Measurements from ENCODE around the gene SH3PXD2A.

The SH3PXD2A gene

GRCh38 chr10:103714232-103714891, 141.0 kb downstream of the SH3PXD2A start:
- ChIA-PET CTCF (interaction anchor here (0.9 to 6.8 kb wide), 16 partner anchors 12 to 205 kb away, joined by 3 to 75 read pairs (median 5); partner anchors contain the start of gene SH3PXD2A), POLR2A (interaction anchor here (0.7 kb wide), 1 partner anchor 277 kb away, joined by 3 read pairs; no protein-coding TSS in a partner anchor)
- Histone ChIP-seq H3K4me3 (ENCODE audit: control insufficient read depth in 1 of 7, extremely low read depth in 1 of 7, insufficient read depth in 4 of 7, low read depth in 2 of 7, low read length in 6 of 7) (no peak overlapping the region), H3K36me3 (ENCODE audit: control insufficient read depth in 4 of 4, insufficient read depth in 4 of 4, low read length in 3 of 4) (no peaks in the 10 kb centered on the region), H3K27ac (ENCODE audit: insufficient read depth in 1 of 2, low read depth in 1 of 2, low read length in 2 of 2, poor library complexity in 1 of 2, severe bottlenecking in 2 of 2) (no peak overlapping the region), H3K27me3 (replicated peaks in 2 of 5; ENCODE audit: control insufficient read depth in 4 of 5, insufficient read depth in 5 of 5, low read length in 4 of 5) (no peaks in the 10 kb centered on the region), H3K9me3 (ENCODE audit: control extremely low read depth in 1 of 5, control insufficient read depth in 4 of 5, insufficient read depth in 2 of 5, low read depth in 1 of 5, low read length in 4 of 5) (no peaks in the 10 kb centered on the region), H3K4me1 (ENCODE audit: control extremely low read depth in 1 of 4, control insufficient read depth in 4 of 4, insufficient read depth in 4 of 4, low read length in 3 of 4) (no peaks in the 10 kb centered on the region)
- no peak for DNase-seq
- 77% methylated on average over 3 of the region's 7 CpGs for WGBS (ENCODE audit: insufficient coverage)

- no peak for DNase-seq
- Histone ChIP-seq H3K4me1 (ENCODE audit: control extremely low read depth in 1 of 4, control insufficient read depth in 4 of 4, insufficient read depth in 4 of 4, low read length in 3 of 4) (no peaks in the 10 kb centered on the region), H3K9me3 (ENCODE audit: control extremely low read depth in 1 of 5, control insufficient read depth in 4 of 5, insufficient read depth in 2 of 5, low read depth in 1 of 5, low read length in 4 of 5) (no peaks in the 10 kb centered on the region), H3K27me3 (replicated peaks in 2 of 5; ENCODE audit: control insufficient read depth in 4 of 5, insufficient read depth in 5 of 5, low read length in 4 of 5) (no peaks in the 10 kb centered on the region), H3K27ac (ENCODE audit: insufficient read depth in 1 of 2, low read depth in 1 of 2, low read length in 2 of 2, poor library complexity in 1 of 2, severe bottlenecking in 2 of 2) (no peak overlapping the region), H3K36me3 (ENCODE audit: control insufficient read depth in 4 of 4, insufficient read depth in 4 of 4, low read length in 3 of 4) (no peaks in the 10 kb centered on the region), H3K4me3 (ENCODE audit: control insufficient read depth in 1 of 7, extremely low read depth in 1 of 7, insufficient read depth in 4 of 7, low read depth in 2 of 7, low read length in 6 of 7) (no peak overlapping the region)
- ChIA-PET CTCF (interaction anchor here (0.6 to 6.8 kb wide), 21 partner anchors 8 to 205 kb away, joined by 3 to 75 read pairs (median 5); partner anchors contain the start of gene SH3PXD2A), POLR2A (no interaction called here)
- 97% methylated on average over 4 of the region's 4 CpGs for WGBS (ENCODE audit: insufficient coverage)
Observed at GRCh38 chr10:103713676-103714075, 141.7 kb downstream of the SH3PXD2A start.

GRCh38 chr10:103712898-103713498, 142.4 kb downstream of the SH3PXD2A start:
- Histone ChIP-seq H3K4me3 (ENCODE audit: control insufficient read depth in 1 of 7, extremely low read depth in 1 of 7, insufficient read depth in 4 of 7, low read depth in 2 of 7, low read length in 6 of 7) (no peak overlapping the region), H3K27me3 (replicated peaks in 2 of 5; ENCODE audit: control insufficient read depth in 4 of 5, insufficient read depth in 5 of 5, low read length in 4 of 5) (no peaks in the 10 kb centered on the region), H3K36me3 (ENCODE audit: control insufficient read depth in 4 of 4, insufficient read depth in 4 of 4, low read length in 3 of 4) (no peaks in the 10 kb centered on the region), H3K9me3 (ENCODE audit: control extremely low read depth in 1 of 5, control insufficient read depth in 4 of 5, insufficient read depth in 2 of 5, low read depth in 1 of 5, low read length in 4 of 5) (no peaks in the 10 kb centered on the region), H3K27ac (ENCODE audit: insufficient read depth in 1 of 2, low read depth in 1 of 2, low read length in 2 of 2, poor library complexity in 1 of 2, severe bottlenecking in 2 of 2) (no peak overlapping the region), H3K4me1 (ENCODE audit: control extremely low read depth in 1 of 4, control insufficient read depth in 4 of 4, insufficient read depth in 4 of 4, low read length in 3 of 4) (no peaks in the 10 kb centered on the region)
- peak; percentile 75 to 90 (median 82) for DNase-seq
- CTCF ChIA-PET, result interaction anchor here (0.6 to 6.8 kb wide), 32 partner anchors 9 to 315 kb away, joined by 3 to 75 read pairs (median 5); partner anchors contain the start of gene SH3PXD2A
- 21% methylated on average over 8 of the region's 8 CpGs for WGBS (ENCODE audit: insufficient coverage)
- POLR2A ChIA-PET, result interaction anchor here (0.7 kb wide), 1 partner anchor 208 kb away, joined by 3 read pairs; no protein-coding TSS in a partner anchor

GRCh38 chr10:103712146-103712545, 143.2 kb downstream of the SH3PXD2A start:
- Histone ChIP-seq H3K4me3 (ENCODE audit: control insufficient read depth in 1 of 7, extremely low read depth in 1 of 7, insufficient read depth in 4 of 7, low read depth in 2 of 7, low read length in 6 of 7) (no peak overlapping the region), H3K27ac (ENCODE audit: insufficient read depth in 1 of 2, low read depth in 1 of 2, low read length in 2 of 2, poor library complexity in 1 of 2, severe bottlenecking in 2 of 2) (no peak overlapping the region), H3K4me1 (ENCODE audit: control extremely low read depth in 1 of 4, control insufficient read depth in 4 of 4, insufficient read depth in 4 of 4, low read length in 3 of 4) (no peaks in the 10 kb centered on the region), H3K27me3 (replicated peaks in 2 of 5; ENCODE audit: control insufficient read depth in 4 of 5, insufficient read depth in 5 of 5, low read length in 4 of 5) (no peaks in the 10 kb centered on the region), H3K9me3 (ENCODE audit: control extremely low read depth in 1 of 5, control insufficient read depth in 4 of 5, insufficient read depth in 2 of 5, low read depth in 1 of 5, low read length in 4 of 5) (no peaks in the 10 kb centered on the region), H3K36me3 (ENCODE audit: control insufficient read depth in 4 of 4, insufficient read depth in 4 of 4, low read length in 3 of 4) (no peaks in the 10 kb centered on the region)
- CTCF ChIA-PET, result interaction anchor here (0.6 to 6.8 kb wide), 25 partner anchors 9 to 316 kb away, joined by 3 to 75 read pairs (median 6); partner anchors contain the start of gene SH3PXD2A
- WGBS (ENCODE audit: insufficient coverage), result 89% methylated on average over 5 of the region's 5 CpGs
- DNase-seq, result no peak
- POLR2A ChIA-PET, result interaction anchor here (0.5 kb wide), 1 partner anchor 105 kb away, joined by 3 read pairs; no protein-coding TSS in a partner anchor

GRCh38 chr10:103711351-103711994, 143.9 kb downstream of the SH3PXD2A start:
- H3K4me1 ChIP-seq (ENCODE audit: control extremely low read depth in 1 of 4, control insufficient read depth in 4 of 4, insufficient read depth in 4 of 4, low read length in 3 of 4), result no peaks in the 10 kb centered on the region
- H3K36me3 ChIP-seq (ENCODE audit: control insufficient read depth in 4 of 4, insufficient read depth in 4 of 4, low read length in 3 of 4), result no peaks in the 10 kb centered on the region
- no peak for DNase-seq
- H3K9me3 ChIP-seq (ENCODE audit: control extremely low read depth in 1 of 5, control insufficient read depth in 4 of 5, insufficient read depth in 2 of 5, low read depth in 1 of 5, low read length in 4 of 5), result no peaks in the 10 kb centered on the region
- no peaks in the 10 kb centered on the region for H3K27me3 ChIP-seq (replicated peaks in 2 of 5; ENCODE audit: control insufficient read depth in 4 of 5, insufficient read depth in 5 of 5, low read length in 4 of 5)
- 98% methylated on average over 9 of the region's 15 CpGs for WGBS (ENCODE audit: insufficient coverage)
- ChIA-PET POLR2A (no interaction called here), CTCF (interaction anchor here (0.8 to 6.8 kb wide), 19 partner anchors 9 to 175 kb away, joined by 3 to 75 read pairs (median 6); partner anchors contain the start of gene SH3PXD2A)
- H3K4me3 ChIP-seq (ENCODE audit: control insufficient read depth in 1 of 7, extremely low read depth in 1 of 7, insufficient read depth in 4 of 7, low read depth in 2 of 7, low read length in 6 of 7), result no peak overlapping the region
- no peak overlapping the region for H3K27ac ChIP-seq (ENCODE audit: insufficient read depth in 1 of 2, low read depth in 1 of 2, low read length in 2 of 2, poor library complexity in 1 of 2, severe bottlenecking in 2 of 2)

GRCh38 chr10:103710490-103710889, 144.9 kb downstream of the SH3PXD2A start:
- ChIA-PET POLR2A (no interaction called here), CTCF (interaction anchor here (0.8 to 6.8 kb wide), 14 partner anchors 14 to 176 kb away, joined by 3 to 75 read pairs (median 4); partner anchors contain the start of gene SH3PXD2A)
- H3K27me3 ChIP-seq (replicated peaks in 2 of 5; ENCODE audit: control insufficient read depth in 4 of 5, insufficient read depth in 5 of 5, low read length in 4 of 5), result no peaks in the 10 kb centered on the region
- no peak for DNase-seq
- H3K9me3 ChIP-seq (ENCODE audit: control extremely low read depth in 1 of 5, control insufficient read depth in 4 of 5, insufficient read depth in 2 of 5, low read depth in 1 of 5, low read length in 4 of 5), result no peaks in the 10 kb centered on the region
- 100% methylated on average over 4 of the region's 4 CpGs for WGBS (ENCODE audit: insufficient coverage)
- H3K36me3 ChIP-seq (ENCODE audit: control insufficient read depth in 4 of 4, insufficient read depth in 4 of 4, low read length in 3 of 4), result no peaks in the 10 kb centered on the region
- no peak overlapping the region for H3K4me3 ChIP-seq (ENCODE audit: control insufficient read depth in 1 of 7, extremely low read depth in 1 of 7, insufficient read depth in 4 of 7, low read depth in 2 of 7, low read length in 6 of 7)
- no peaks in the 10 kb centered on the region for H3K4me1 ChIP-seq (ENCODE audit: control extremely low read depth in 1 of 4, control insufficient read depth in 4 of 4, insufficient read depth in 4 of 4, low read length in 3 of 4)
- H3K27ac ChIP-seq (ENCODE audit: insufficient read depth in 1 of 2, low read depth in 1 of 2, low read length in 2 of 2, poor library complexity in 1 of 2, severe bottlenecking in 2 of 2), result no peak overlapping the region

Data from common myeloid progenitor, CD34-positive (primary cell).